ENCODE results near the gene HSD11B1L.

GRCh38 chr19:5707576-5708575, 27.0 kb downstream of the HSD11B1L start:
- no peak for TF ChIP-seq POLR2AphosphoS5 (IDR thresholded peaks at IDR 0.05)
- no peak for TF ChIP-seq CTCF (IDR thresholded peaks at IDR 0.05)
- no peak for TF ChIP-seq POLR2A (IDR thresholded peaks at IDR 0.05)

Data from breast epithelium (tissue), 3 donors.